ENCODE results near the gene OARD1. TPM values are rescaled to one million over a fixed set of nuclear protein-coding genes. Genes with fewer than 3 reads are reported as not detected.

OARD1 gene
- total and polyA plus RNA-seq, 2 donors, result 16.9 to 26.3 TPM

GRCh38 chr6:41037107-41037900 is 34.9 kb downstream of the OARD1 start:
- no peaks in the 10 kb centered on the region for H3K4me1 ChIP-seq (ENCODE audit: insufficient read depth)
- H3K4me3 ChIP-seq (ENCODE audit: low read depth, low read length), result no peak overlapping the region
- no peaks in the 10 kb centered on the region for H3K36me3 ChIP-seq (ENCODE audit: insufficient read depth)
- 75% methylated on average over 13 of the region's 13 CpGs for WGBS
- H3K27ac ChIP-seq (ENCODE audit: low read depth), result no peak overlapping the region
- no peak for DNase-seq (ENCODE audit: extremely low spot score)

GRCh38 chr6:41036601-41037000 is 35.6 kb downstream of the OARD1 start:
- H3K4me3 ChIP-seq (ENCODE audit: low read depth, low read length), result no peak overlapping the region
- H3K27ac ChIP-seq (ENCODE audit: low read depth), result no peak overlapping the region
- WGBS, result 66% methylated on average over 2 of the region's 2 CpGs
- no peaks in the 10 kb centered on the region for H3K36me3 ChIP-seq (ENCODE audit: insufficient read depth)
- DNase-seq (ENCODE audit: extremely low spot score), result no peak
- no peaks in the 10 kb centered on the region for H3K4me1 ChIP-seq (ENCODE audit: insufficient read depth)

GRCh38 chr6:41036186-41036585 is 36.0 kb downstream of the OARD1 start:
- Histone ChIP-seq H3K36me3 (ENCODE audit: insufficient read depth) (no peaks in the 10 kb centered on the region), H3K4me3 (ENCODE audit: low read depth, low read length) (no peak overlapping the region), H3K27ac (ENCODE audit: low read depth) (no peak overlapping the region), H3K4me1 (ENCODE audit: insufficient read depth) (no peaks in the 10 kb centered on the region)
- 72% methylated on average over 3 of the region's 3 CpGs for WGBS
- no peak for DNase-seq (ENCODE audit: extremely low spot score)

GRCh38 chr6:41033776-41034175 is 38.4 kb downstream of the OARD1 start:
- WGBS, result 93% methylated on average over 13 of the region's 13 CpGs
- DNase-seq (ENCODE audit: extremely low spot score), result no peak
- Histone ChIP-seq H3K4me1 (ENCODE audit: insufficient read depth) (no peaks in the 10 kb centered on the region), H3K4me3 (ENCODE audit: low read depth, low read length) (no peak overlapping the region), H3K27ac (ENCODE audit: low read depth) (no peak overlapping the region), H3K36me3 (ENCODE audit: insufficient read depth) (no peaks in the 10 kb centered on the region)

- Histone ChIP-seq H3K4me1 (ENCODE audit: insufficient read depth) (no peaks in the 10 kb centered on the region), H3K27ac (ENCODE audit: low read depth) (no peak overlapping the region), H3K4me3 (ENCODE audit: low read depth, low read length) (no peak overlapping the region), H3K36me3 (ENCODE audit: insufficient read depth) (no peaks in the 10 kb centered on the region)
- 96% methylated on average over 15 of the region's 15 CpGs for WGBS
- no peak for DNase-seq (ENCODE audit: extremely low spot score)
These were observed 39.3 kb downstream of the OARD1 start for GRCh38 chr6:41032830-41033229.

- Histone ChIP-seq H3K4me1 (ENCODE audit: insufficient read depth) (no peaks in the 10 kb centered on the region), H3K36me3 (ENCODE audit: insufficient read depth) (no peaks in the 10 kb centered on the region), H3K4me3 (ENCODE audit: low read depth, low read length) (peak overlapping the region; percentile 35)
These were observed 43.4 kb downstream of the OARD1 start for GRCh38 chr6:41028561-41029412.

GRCh38 chr6:41027799-41028560 is 44.2 kb downstream of the OARD1 start:
- Histone ChIP-seq H3K27ac (ENCODE audit: low read depth) (peak overlapping the region; percentile 12), H3K4me1 (ENCODE audit: insufficient read depth) (no peaks in the 10 kb centered on the region), H3K36me3 (ENCODE audit: insufficient read depth) (no peaks in the 10 kb centered on the region), H3K4me3 (ENCODE audit: low read depth, low read length) (peak overlapping the region; percentile 35)
- WGBS, result 3% methylated on average over 45 of the region's 45 CpGs
- no peak for DNase-seq (ENCODE audit: extremely low spot score)

More at GRCh38 chr6:41028561-41029412, 43.4 kb downstream of the OARD1 start:
- H3K27ac ChIP-seq (ENCODE audit: low read depth), result peak overlapping the region; percentile 12
- no peak for DNase-seq (ENCODE audit: extremely low spot score)
- WGBS, result 48% methylated on average over 13 of the region's 13 CpGs

GRCh38 chr6:41027241-41027640 is 44.9 kb downstream of the OARD1 start:
- 60% methylated on average over 4 of the region's 4 CpGs for WGBS
- Histone ChIP-seq H3K4me3 (ENCODE audit: low read depth, low read length) (peak overlapping the region; percentile 35), H3K4me1 (ENCODE audit: insufficient read depth) (no peaks in the 10 kb centered on the region), H3K36me3 (ENCODE audit: insufficient read depth) (no peaks in the 10 kb centered on the region), H3K27ac (ENCODE audit: low read depth) (no peak overlapping the region)
- no peak for DNase-seq (ENCODE audit: extremely low spot score)

GRCh38 chr6:41025966-41026530 is 46.1 kb downstream of the OARD1 start:
- H3K4me1 ChIP-seq (ENCODE audit: insufficient read depth), result no peaks in the 10 kb centered on the region
- 87% methylated on average over 3 of the region's 3 CpGs for WGBS
- H3K36me3 ChIP-seq (ENCODE audit: insufficient read depth), result no peaks in the 10 kb centered on the region
- no peak for DNase-seq (ENCODE audit: extremely low spot score)
- H3K4me3 ChIP-seq (ENCODE audit: low read depth, low read length), result no peak overlapping the region
- no peak overlapping the region for H3K27ac ChIP-seq (ENCODE audit: low read depth)

GRCh38 chr6:41023114-41023513 is 49.0 kb downstream of the OARD1 start:
- no peaks in the 10 kb centered on the region for H3K36me3 ChIP-seq (ENCODE audit: insufficient read depth)
- WGBS, result 91% methylated on average over 3 of the region's 3 CpGs
- H3K27ac ChIP-seq (ENCODE audit: low read depth), result no peak overlapping the region
- DNase-seq (ENCODE audit: extremely low spot score), result no peak
- H3K4me1 ChIP-seq (ENCODE audit: insufficient read depth), result no peaks in the 10 kb centered on the region
- no peak overlapping the region for H3K4me3 ChIP-seq (ENCODE audit: low read depth, low read length)

- H3K27ac ChIP-seq (ENCODE audit: low read depth), result no peak overlapping the region
- H3K36me3 ChIP-seq (ENCODE audit: insufficient read depth), result no peaks in the 10 kb centered on the region
These were observed 49.9 kb downstream of the OARD1 start for GRCh38 chr6:41022294-41022693.

GRCh38 chr6:41021832-41022231 is 50.3 kb downstream of the OARD1 start:
- 85% methylated on average over 3 of the region's 3 CpGs for WGBS
- H3K27ac ChIP-seq (ENCODE audit: low read depth), result no peak overlapping the region
- DNase-seq (ENCODE audit: extremely low spot score), result no peak

More at GRCh38 chr6:41022294-41022693, 49.9 kb downstream of the OARD1 start:
- H3K4me1 ChIP-seq (ENCODE audit: insufficient read depth), result no peaks in the 10 kb centered on the region
- DNase-seq (ENCODE audit: extremely low spot score), result no peak
- no peak overlapping the region for H3K4me3 ChIP-seq (ENCODE audit: low read depth, low read length)

GRCh38 chr6:41017663-41018062 is 54.5 kb downstream of the OARD1 start:
- H3K4me1 ChIP-seq (ENCODE audit: insufficient read depth), result no peaks in the 10 kb centered on the region
- H3K4me3 ChIP-seq (ENCODE audit: low read depth, low read length), result no peak overlapping the region
- WGBS, result 95% methylated on average over 1 of the region's 1 CpG
- no peak for DNase-seq (ENCODE audit: extremely low spot score)
- H3K36me3 ChIP-seq (ENCODE audit: insufficient read depth), result no peaks in the 10 kb centered on the region
- H3K27ac ChIP-seq (ENCODE audit: low read depth), result no peak overlapping the region

More at GRCh38 chr6:41021832-41022231, 50.3 kb downstream of the OARD1 start:
- Histone ChIP-seq H3K4me3 (ENCODE audit: low read depth, low read length) (no peak overlapping the region), H3K4me1 (ENCODE audit: insufficient read depth) (no peaks in the 10 kb centered on the region), H3K36me3 (ENCODE audit: insufficient read depth) (no peaks in the 10 kb centered on the region)

Data from urinary bladder (tissue), 4 donors.